Measurements from ENCODE around the gene SNIP1. TPM values are rescaled to one million over a fixed set of nuclear protein-coding genes. Genes with fewer than 3 reads are reported as not detected.
A peak's percentile ranks its signal among the peaks of the same experiment; 100 is the strongest.

SNIP1 gene
- total RNA-seq, 4 donors from 2014 or later: 5.2 to 9.2 (median 6.5) TPM

DNA sequence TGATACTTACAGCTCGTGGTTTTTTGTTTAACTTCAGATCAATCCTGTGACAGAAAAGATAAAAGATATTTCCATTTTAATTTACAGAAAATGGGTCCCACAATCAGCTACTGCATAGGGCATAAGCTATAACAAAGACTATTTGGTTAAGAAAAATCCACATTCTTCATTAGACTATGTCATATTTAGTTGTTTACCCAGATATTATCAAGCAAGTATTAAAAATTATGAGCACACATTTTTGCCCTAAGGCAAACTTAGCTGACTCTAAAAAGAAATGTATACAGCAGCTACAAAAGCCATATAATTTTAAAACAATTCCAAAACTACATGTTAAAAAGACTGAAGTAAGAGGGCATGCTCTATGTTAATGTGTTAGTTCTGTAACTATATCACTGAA, 58.2 kb downstream of the SNIP1 start:
- no peaks in the 10 kb centered on the region for H3K27me3 ChIP-seq
- TF ChIP-seq CTCF (IDR thresholded peaks at IDR 0.05 in 4 of 5, conservative IDR thresholded peaks at IDR 0.05 in 1 of 5): no peak
- no peak for TF ChIP-seq POLR2A (IDR thresholded peaks at IDR 0.05)
- no peak overlapping the region for H3K4me3 ChIP-seq
- H3K9me3 ChIP-seq: no peaks in the 10 kb centered on the region
- ATAC-seq: no peak
- peaks cover 10 to 12% of the 10 kb centered on the region in 2 donors for H3K4me1 ChIP-seq
- intact Hi-C loops (cut with DNase I; ENCODE audit: low total_unique reads): no loop called here
- in situ Hi-C loops (cut with MboI; ENCODE audit: low sequenced_read_pairs in 4 of 4): no loop called here
- DNase-seq: no peak
- peaks cover 0 to 35% of the 10 kb centered on the region in 2 donors for H3K36me3 ChIP-seq
- H3K27ac ChIP-seq: no peak overlapping the region

DNA sequence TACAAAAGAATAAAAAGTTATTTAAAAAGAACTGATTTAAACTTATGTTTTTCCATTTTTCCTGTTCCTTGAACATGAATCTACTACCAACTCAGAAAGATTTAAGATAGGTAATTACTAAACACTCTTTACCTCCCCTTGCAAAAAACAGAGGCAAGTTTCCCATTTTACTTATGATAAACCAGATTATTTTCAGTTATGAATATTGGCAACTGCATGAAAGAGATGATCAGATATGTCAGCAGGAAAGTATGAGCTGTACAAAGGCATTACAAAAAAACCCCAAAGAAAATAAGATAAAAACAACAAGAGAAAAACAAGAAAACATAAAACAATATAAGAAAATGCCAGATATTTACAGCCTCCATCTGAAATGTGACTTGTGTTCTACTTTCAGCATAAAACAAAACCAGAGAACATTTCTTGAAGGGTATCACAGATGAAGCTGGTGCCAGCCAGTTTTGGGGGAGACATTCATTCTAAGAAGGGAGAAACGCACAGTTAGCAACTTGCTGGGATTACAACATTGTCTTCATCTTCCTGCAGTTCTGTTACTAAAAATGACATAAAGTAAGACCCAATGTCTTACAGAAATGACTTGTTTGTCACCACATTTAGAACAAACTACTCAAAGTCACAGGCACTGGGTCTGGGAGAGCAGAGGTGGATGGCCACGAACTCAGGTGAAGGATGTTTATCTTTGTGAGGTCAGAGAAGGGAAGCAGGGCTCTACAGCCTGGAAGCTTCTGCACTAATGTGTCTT, 60.6 kb downstream of the SNIP1 start:
- ATAC-seq: no peak
- H3K4me3 ChIP-seq: no peak overlapping the region
- no peaks in the 10 kb centered on the region for H3K27me3 ChIP-seq
- no peak overlapping the region for H3K27ac ChIP-seq
- peaks cover 0 to 42% of the 10 kb centered on the region in 2 donors for H3K36me3 ChIP-seq
- in situ Hi-C loops (cut with MboI; ENCODE audit: low sequenced_read_pairs in 4 of 4): loop anchor here in 2 of 4 donors (5.0 kb wide), 1 partner anchor 36 kb away; no protein-coding TSS in a partner anchor
- intact Hi-C loops (cut with DNase I; ENCODE audit: low total_unique reads): no loop called here
- TF ChIP-seq POLR2A (IDR thresholded peaks at IDR 0.05): no peak
- no peak for TF ChIP-seq CTCF (IDR thresholded peaks at IDR 0.05 in 4 of 5, conservative IDR thresholded peaks at IDR 0.05 in 1 of 5)
- H3K4me1 ChIP-seq: peaks cover 0 to 1% of the 10 kb centered on the region in 2 donors
- H3K9me3 ChIP-seq: no peaks in the 10 kb centered on the region
- no peak for DNase-seq

- Histone ChIP-seq H3K27ac (peak overlapping the region; percentile 66 to 89 (median 76)), H3K9me3 (no peaks in the 10 kb centered on the region), H3K36me3 (peaks cover 0 to 37% of the 10 kb centered on the region in 2 donors), H3K27me3 (no peaks in the 10 kb centered on the region), H3K4me1 (peaks cover 25 to 27% of the 10 kb centered on the region in 2 donors), H3K4me3 (no peak overlapping the region)
- intact Hi-C loops (cut with DNase I; ENCODE audit: low total_unique reads): loop anchor here (1.0 kb wide), 1 partner anchor 32 kb away; no protein-coding TSS in a partner anchor
- in situ Hi-C loops (cut with MboI; ENCODE audit: low sequenced_read_pairs in 4 of 4): no loop called here
- no peak for DNase-seq
- TF ChIP-seq POLR2A (IDR thresholded peaks at IDR 0.05): no peak
- peak in 1 of 5 experiments; percentile 6 for TF ChIP-seq CTCF (IDR thresholded peaks at IDR 0.05 in 4 of 5, conservative IDR thresholded peaks at IDR 0.05 in 1 of 5)
- peak in 1 of 2 donors; percentile 1 for ATAC-seq
Measured at GRCh38 chr1:37487619-37487984, 66.5 kb downstream of the SNIP1 start.

GRCh38 chr1:37486680-37487618, 67.1 kb downstream of the SNIP1 start:
- intact Hi-C loops (cut with DNase I; ENCODE audit: low total_unique reads): loop anchor here (1.0 kb wide), 2 partner anchors 15 to 32 kb away; no protein-coding TSS in a partner anchor
- peaks cover 0 to 42% of the 10 kb centered on the region in 2 donors for H3K36me3 ChIP-seq
- H3K27me3 ChIP-seq: no peaks in the 10 kb centered on the region

More at GRCh38 chr1:37486680-37487618, 67.1 kb downstream of the SNIP1 start:
- DNase-seq (peak; percentile 54 to 90), ATAC-seq (peak; percentile 79 to 83)
- Histone ChIP-seq H3K9me3 (no peaks in the 10 kb centered on the region), H3K4me3 (no peak overlapping the region), H3K27ac (peak overlapping the region; percentile 66 to 89 (median 76)), H3K4me1 (peaks cover 25 to 27% of the 10 kb centered on the region in 2 donors)
- TF ChIP-seq POLR2A (IDR thresholded peaks at IDR 0.05) (no peak), CTCF (IDR thresholded peaks at IDR 0.05 in 4 of 5, conservative IDR thresholded peaks at IDR 0.05 in 1 of 5) (peak; percentile 98 to 99 (median 99))
- in situ Hi-C loops (cut with MboI; ENCODE audit: low sequenced_read_pairs in 4 of 4): no loop called here

All from gastrocnemius medialis (tissue), 4 donors.